Keratinocyte (primary cell): ENCODE data around the gene MFRP. TPM values are rescaled to one million over a fixed set of nuclear protein-coding genes. Genes with fewer than 3 reads are reported as not detected.

Experiments used
- DNase-seq: peaks from one replicate; pipeline ENCODE4 v3.0.0-alpha.2; 2011; ENCODE audit warnings: low read depth, missing footprints, low spot score
- FAIRE-seq: peaks from 2 replicates; lab custom pipeline; 2011; peaks lifted over from hg19 to GRCh38; lab: Jason Lieb, UNC
- H2AFZ ChIP-seq: 2 replicates; pipeline ENCODE4 v1.6.0; 2012; ENCODE audit warnings: low read length, control low read depth, inconsistent platforms; ENCODE audit not compliant: control insufficient read depth
- H3K27ac ChIP-seq: 2 replicates; pipeline ENCODE4 v1.5.1; 2011; ENCODE audit warnings: low read length; ENCODE audit not compliant: control insufficient read depth, insufficient read depth
- H3K27me3 ChIP-seq: 3 replicates; pipeline ENCODE4 v1.6.0; 2011; ENCODE audit warnings: low read length; ENCODE audit not compliant: control insufficient read depth, insufficient read depth; ENCODE audit errors: extremely low read depth
- H3K36me3 ChIP-seq, 2 experiments: 2 replicates in 1 of 2; 3 replicates in 1 of 2; pipeline ENCODE4 v1.5.1; 2011; ENCODE audit warnings: low read length in 2 of 2, mild to moderate bottlenecking in 1 of 2; ENCODE audit not compliant: control insufficient read depth in 2 of 2, insufficient read depth in 2 of 2; ENCODE audit errors: extremely low read depth in 1 of 2
- H3K4me1 ChIP-seq: 3 replicates; pipeline ENCODE4 v1.5.1; 2011; ENCODE audit warnings: low read length; ENCODE audit not compliant: control insufficient read depth, insufficient read depth; ENCODE audit errors: extremely low read depth
- H3K4me2 ChIP-seq: 3 replicates; pipeline ENCODE4 v1.6.0; 2011; ENCODE audit warnings: low read depth, low read length; ENCODE audit not compliant: control insufficient read depth, insufficient read depth; ENCODE audit errors: extremely low read depth
- H3K4me3 ChIP-seq, 3 experiments: fragments of 200-600 bp in 1 of 3; sonication (generic) in 1 of 3; 2 replicates in 2 of 3; 3 replicates in 1 of 3; pipeline ENCODE4 v1.5.1; 2011 to 2016; ENCODE audit warnings: low read length in 3 of 3, mild to moderate bottlenecking in 3 of 3, control low read depth in 2 of 3, inconsistent platforms in 1 of 3, low read depth in 1 of 3, mixed read lengths in 1 of 3, mixed run types in 1 of 3, moderate library complexity in 1 of 3; ENCODE audit not compliant: control insufficient read depth in 2 of 3, insufficient read depth in 2 of 3; ENCODE audit errors: extremely low read depth in 1 of 3
- H3K79me2 ChIP-seq: 2 replicates; pipeline ENCODE4 v1.6.0; 2012; ENCODE audit warnings: low read length; ENCODE audit not compliant: control insufficient read depth, insufficient read depth
- H3K9ac ChIP-seq: 3 replicates; pipeline ENCODE4 v1.6.0; 2011; ENCODE audit warnings: low read length; ENCODE audit not compliant: control insufficient read depth, insufficient read depth; ENCODE audit errors: extremely low read depth
- H3K9me1 ChIP-seq: 3 replicates; pipeline ENCODE4 v1.6.0; 2011; ENCODE audit warnings: low read length; ENCODE audit not compliant: control insufficient read depth, insufficient read depth; ENCODE audit errors: extremely low read depth
- H3K9me3 ChIP-seq: 2 replicates; pipeline ENCODE4 v1.5.1; 2012; ENCODE audit warnings: low read depth, low read length; ENCODE audit not compliant: control insufficient read depth
- H4K20me1 ChIP-seq: 3 replicates; pipeline ENCODE4 v1.6.0; 2011; ENCODE audit warnings: low read length; ENCODE audit not compliant: control insufficient read depth, insufficient read depth; ENCODE audit errors: extremely low read depth
- CTCF ChIP-seq, 3 experiments: IDR thresholded peaks in 1 of 3; conservative IDR thresholded peaks in 1 of 3; optimal IDR thresholded peaks in 1 of 3; 2 replicates in 2 of 3; 3 replicates in 1 of 3; pipeline versions ENCODE3 to v1.5.1; 2011; ENCODE audit warnings: low read length in 3 of 3, mild to moderate bottlenecking in 3 of 3, moderate library complexity in 2 of 3, control low read depth in 1 of 3, inconsistent platforms in 1 of 3; ENCODE audit not compliant: insufficient read depth in 2 of 3; ENCODE audit errors: extremely low read depth in 1 of 3
- EZH2 ChIP-seq: IDR thresholded peaks from one replicate; pipeline ENCODE4 v1.6.1; 2012; ENCODE audit warnings: inconsistent platforms, mild to moderate bottlenecking, low read length, moderate library complexity
- dilution Hi-C: fragments of 300-500 bp; cut with MboI; formaldehyde crosslinking; loops from one replicate; pipeline ENCODE4 v1.7.0; 2020; ENCODE audit warnings: low sequenced_read_pairs; ENCODE audit not compliant: extremely low pct_ligation_motif_present
- polyA plus RNA-seq, 5 experiments: library from polyadenylated mRNA; depleted of rRNA in 3 of 5; stranded (reverse) in 3 of 5; stranded (forward) in 1 of 5; unstranded in 1 of 5; fragments of >200 nt; gene quantifications; 1 replicate in 1 of 5; 2 replicates in 3 of 5; 3 replicates in 1 of 5; pipeline versions ENCODE4 v1.2.1 to v1.2.3, GENCODE V29; 2011 to 2012; ENCODE audit warnings: missing spikeins in 2 of 5, low read depth in 1 of 5, low replicate concordance in 1 of 5

MFRP gene
- polyA plus RNA-seq, 1 donor (not counting 4 experiments of a cell fraction or from before 2014, with no cell fraction given): not detected

DNA sequence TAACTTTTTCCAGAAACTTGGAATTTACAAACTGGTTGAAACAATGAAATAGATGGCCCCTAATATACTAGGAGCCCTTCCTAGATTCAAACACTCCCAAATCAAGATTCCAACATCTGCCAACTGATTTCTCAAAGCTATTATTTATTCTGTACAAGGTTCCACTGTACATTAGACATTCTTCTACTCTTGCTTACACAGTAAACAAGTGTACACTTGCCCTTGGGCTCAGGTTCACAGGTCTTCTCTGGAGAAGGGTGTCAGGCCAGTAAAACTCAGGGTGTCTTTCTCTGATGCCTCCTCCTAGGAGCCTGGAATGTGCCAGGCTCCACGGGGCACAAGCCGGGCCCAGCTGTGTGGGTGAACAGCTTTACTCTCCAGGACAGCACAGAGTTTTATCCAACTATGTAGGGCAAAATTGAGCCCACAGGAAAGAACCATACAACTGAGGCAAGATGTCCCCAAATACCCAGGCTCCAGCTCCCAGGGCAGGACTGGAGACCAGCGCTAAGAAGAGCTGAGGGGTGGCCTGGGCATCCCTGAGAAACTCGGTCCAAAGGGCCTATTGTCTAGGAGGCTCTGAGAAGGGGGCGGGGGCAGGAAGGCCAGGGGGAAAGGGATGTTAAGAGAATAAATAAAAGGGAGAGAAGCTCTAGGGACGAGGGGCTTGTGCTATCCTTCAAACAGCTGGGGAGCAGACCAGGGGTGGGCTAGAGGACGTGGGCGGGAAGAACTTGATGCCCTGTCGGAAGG, 8.8 kb upstream of the MFRP start:
- no peak overlapping the region for H3K27ac ChIP-seq
- no peaks in the 10 kb centered on the region for H3K79me2 ChIP-seq
- DNase-seq: no peak
- no peaks in the 10 kb centered on the region for H3K36me3 ChIP-seq
- no peaks in the 10 kb centered on the region for H3K9me3 ChIP-seq
- FAIRE-seq: no peak
- H3K9me1 ChIP-seq: no peaks in the 10 kb centered on the region
- H3K27me3 ChIP-seq: no peaks in the 10 kb centered on the region
- no peaks in the 10 kb centered on the region for H4K20me1 ChIP-seq
- H3K4me2 ChIP-seq: peak overlapping the region; percentile 20
- no peak overlapping the region for H3K9ac ChIP-seq
- TF ChIP-seq CTCF (optimal IDR thresholded peaks at IDR 0.05 in 1 of 3, IDR thresholded peaks at IDR 0.05 in 1 of 3, conservative IDR thresholded peaks at IDR 0.05 in 1 of 3; ENCODE audit: extremely low read depth in 1 of 3, insufficient read depth in 2 of 3, low read length in 3 of 3) (no peak), EZH2 (no peak)
- H2AFZ ChIP-seq: no peak overlapping the region
- H3K4me3 ChIP-seq: no peak overlapping the region
- peaks cover 14% of the 10 kb centered on the region for H3K4me1 ChIP-seq
- dilution Hi-C loops: no loop called here

DNA sequence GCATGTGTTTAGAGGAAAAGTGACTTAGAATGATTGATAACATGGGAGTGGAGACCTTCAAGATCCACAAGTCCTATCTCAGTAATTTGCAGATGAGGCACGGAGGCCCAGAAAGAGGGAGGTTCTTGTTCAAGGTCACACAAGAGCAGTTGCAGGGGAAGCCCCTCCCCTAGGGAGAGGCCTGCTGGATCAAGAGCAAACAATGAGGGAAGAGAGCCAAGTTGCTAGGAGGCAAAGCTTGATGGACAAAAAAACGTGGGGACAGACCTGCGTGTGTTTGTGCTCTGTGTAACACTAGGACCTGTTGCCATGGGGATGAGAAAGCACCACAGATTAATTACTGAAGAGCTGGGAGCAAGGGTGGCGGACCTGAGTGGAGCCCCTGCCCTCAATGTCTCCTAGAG, 6.4 kb upstream of the MFRP start:
- H3K9ac ChIP-seq: no peak overlapping the region
- H3K27me3 ChIP-seq: no peaks in the 10 kb centered on the region
- H2AFZ ChIP-seq: no peak overlapping the region
- no peak overlapping the region for H3K4me3 ChIP-seq
- H3K4me1 ChIP-seq: peaks cover 6% of the 10 kb centered on the region
- FAIRE-seq: no peak
- no peaks in the 10 kb centered on the region for H3K9me1 ChIP-seq
- H3K79me2 ChIP-seq: no peaks in the 10 kb centered on the region
- dilution Hi-C loops: no loop called here
- H3K27ac ChIP-seq: no peak overlapping the region
- H3K4me2 ChIP-seq: no peak overlapping the region
- no peaks in the 10 kb centered on the region for H4K20me1 ChIP-seq
- TF ChIP-seq EZH2 (no peak), CTCF (optimal IDR thresholded peaks at IDR 0.05 in 1 of 3, IDR thresholded peaks at IDR 0.05 in 1 of 3, conservative IDR thresholded peaks at IDR 0.05 in 1 of 3; ENCODE audit: extremely low read depth in 1 of 3, insufficient read depth in 2 of 3, low read length in 3 of 3) (no peak)
- H3K36me3 ChIP-seq: no peaks in the 10 kb centered on the region
- H3K9me3 ChIP-seq: no peaks in the 10 kb centered on the region
- no peak for DNase-seq
